Mesendoderm (in vitro differentiated cells): ENCODE measurements around the gene PRLH.

ENCODE experiments used
- DNase-seq: peaks from one replicate; pipeline ENCODE4 v3.0.0; 2013
- H2AK5ac ChIP-seq: 2 replicates; pipeline ENCODE4 v1.6.1; 2013; ENCODE audit warnings: low read length, inconsistent platforms
- H2BK120ac ChIP-seq: 2 replicates; pipeline ENCODE4 v1.6.1; 2013; ENCODE audit warnings: low read depth, mild to moderate bottlenecking, low read length, moderate library complexity, mixed read lengths
- H2BK15ac ChIP-seq: replicated peaks from 2 replicates; pipeline ENCODE4 v1.6.1; 2013; ENCODE audit warnings: low read depth, mild to moderate bottlenecking, moderate library complexity
- H2BK5ac ChIP-seq: 2 replicates; pipeline ENCODE4 v1.6.1; 2013; ENCODE audit warnings: low read length, inconsistent platforms
- H3K18ac ChIP-seq: 2 replicates; pipeline ENCODE4 v1.6.1; 2013; ENCODE audit warnings: mild to moderate bottlenecking, low read length, mixed read lengths
- H3K23ac ChIP-seq: one replicate; pipeline ENCODE4 v1.6.1; 2013; ENCODE audit warnings: low read length
- H3K27ac ChIP-seq: 2 replicates; pipeline ENCODE4 v1.5.1; 2013; ENCODE audit warnings: low read depth, mild to moderate bottlenecking, inconsistent platforms, low read length, moderate library complexity
- H3K27me3 ChIP-seq: 2 replicates; pipeline ENCODE4 v1.6.1; 2013; ENCODE audit warnings: low read length, control low read depth, mild to moderate bottlenecking, inconsistent platforms; ENCODE audit not compliant: insufficient read depth, poor library complexity
- H3K36me3 ChIP-seq: 2 replicates; pipeline ENCODE4 v1.6.1; 2013; ENCODE audit warnings: low read length, inconsistent platforms; ENCODE audit not compliant: control insufficient read depth, insufficient read depth
- H3K4ac ChIP-seq: one replicate; pipeline ENCODE4 v1.6.1; 2013; ENCODE audit warnings: low read depth, mild to moderate bottlenecking, low read length, moderate library complexity
- H3K4me1 ChIP-seq: 2 replicates; pipeline ENCODE4 v1.6.1; 2013; ENCODE audit warnings: low read depth, low read length, inconsistent platforms; ENCODE audit not compliant: control insufficient read depth
- H3K4me2 ChIP-seq: 2 replicates; pipeline ENCODE4 v1.6.1; 2013; ENCODE audit warnings: low read length
- H3K4me3 ChIP-seq: 2 replicates; pipeline ENCODE4 v1.5.1; 2013; ENCODE audit warnings: mild to moderate bottlenecking, low read length
- H3K56ac ChIP-seq: one replicate; pipeline ENCODE4 v1.6.1; 2013; ENCODE audit warnings: low read length
- H3K79me1 ChIP-seq: 2 replicates; pipeline ENCODE4 v1.6.1; 2013; ENCODE audit warnings: low read length, inconsistent platforms
- H3K79me2 ChIP-seq: 2 replicates; pipeline ENCODE4 v1.6.1; 2013; ENCODE audit warnings: mild to moderate bottlenecking, low read length; ENCODE audit not compliant: control insufficient read depth, insufficient read depth
- H3K9ac ChIP-seq: 2 replicates; pipeline ENCODE4 v1.6.1; 2013; ENCODE audit warnings: low read length, inconsistent platforms
- H4K5ac ChIP-seq: one replicate; pipeline ENCODE4 v1.6.1; 2013; ENCODE audit warnings: low read length
- H4K8ac ChIP-seq: one replicate; pipeline ENCODE4 v1.6.1; 2013; ENCODE audit warnings: low read depth, mild to moderate bottlenecking, control low read depth, low read length, moderate library complexity
- WGBS: extraction: QIAGEN DNeasy Blood & Tissue Kit; methylation state at CpG from one replicate; pipeline ENCODE4 v1.1.7; 2013; ENCODE audit warnings: low lambda C conversion rate, missing lambda C conversion rate; ENCODE audit not compliant: insufficient coverage; ENCODE audit errors: extremely low coverage; 5-methylcytosine and 5-hydroxymethylcytosine counted together

Gene PRLH

DNA sequence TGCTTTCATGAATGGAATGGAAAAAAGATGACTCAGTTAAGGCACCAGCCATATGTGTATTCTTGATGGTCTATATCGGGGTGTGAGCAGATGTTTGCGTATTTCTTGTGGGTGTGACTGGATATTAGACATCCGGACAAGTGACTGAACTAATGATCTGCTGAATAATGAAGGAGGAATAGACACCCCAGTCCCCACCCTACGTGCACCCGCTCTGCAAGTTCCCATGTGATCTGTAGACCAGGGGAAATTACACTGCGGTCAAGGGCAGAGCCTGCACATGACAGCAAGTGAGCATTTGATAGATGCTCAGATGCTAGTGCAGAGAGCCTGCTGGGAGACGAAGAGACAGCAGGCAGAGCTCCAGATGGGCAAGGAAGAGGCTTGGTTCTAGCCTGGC is 12.4 kb upstream of the PRLH start:
- H2BK120ac ChIP-seq, result no peak overlapping the region
- no peaks in the 10 kb centered on the region for H3K4me1 ChIP-seq
- no peaks in the 10 kb centered on the region for H3K79me2 ChIP-seq
- H3K56ac ChIP-seq, result no peak overlapping the region
- no peak for DNase-seq
- no peak overlapping the region for H4K5ac ChIP-seq
- H3K27me3 ChIP-seq, result no peaks in the 10 kb centered on the region
- H3K9ac ChIP-seq, result no peak overlapping the region
- no peak overlapping the region for H3K18ac ChIP-seq
- H4K8ac ChIP-seq, result no peak overlapping the region
- no peak overlapping the region for H3K27ac ChIP-seq
- peaks cover 2% of the 10 kb centered on the region for H3K36me3 ChIP-seq
- no peak overlapping the region for H2AK5ac ChIP-seq
- no peak overlapping the region for H2BK15ac ChIP-seq
- whole genome bisulfite sequencing, result no CpG with 5 or more reads among the region's 7 CpGs
- no peak overlapping the region for H3K4me3 ChIP-seq
- H3K23ac ChIP-seq, result no peak overlapping the region
- no peaks in the 10 kb centered on the region for H3K79me1 ChIP-seq
- H2BK5ac ChIP-seq, result no peak overlapping the region
- H3K4me2 ChIP-seq, result no peak overlapping the region
- no peak overlapping the region for H3K4ac ChIP-seq

- Histone ChIP-seq H2AK5ac (no peak overlapping the region), H3K79me1 (no peaks in the 10 kb centered on the region), H3K4me2 (no peak overlapping the region), H4K5ac (no peak overlapping the region), H3K4me1 (no peaks in the 10 kb centered on the region), H2BK5ac (no peak overlapping the region), H3K4me3 (no peak overlapping the region), H2BK120ac (no peak overlapping the region), H3K9ac (no peak overlapping the region), H3K23ac (no peak overlapping the region), H2BK15ac (no peak overlapping the region), H3K27me3 (no peaks in the 10 kb centered on the region), H3K56ac (no peak overlapping the region), H3K79me2 (no peaks in the 10 kb centered on the region), H4K8ac (no peak overlapping the region), H3K4ac (no peak overlapping the region), H3K18ac (no peak overlapping the region), H3K36me3 (peaks cover 2% of the 10 kb centered on the region), H3K27ac (no peak overlapping the region)
- WGBS, result no CpG with 5 or more reads among the region's 1 CpG
- no peak for DNase-seq
Observed at GRCh38 chr2:237555560-237555959, 10.8 kb upstream of the PRLH start.

DNA sequence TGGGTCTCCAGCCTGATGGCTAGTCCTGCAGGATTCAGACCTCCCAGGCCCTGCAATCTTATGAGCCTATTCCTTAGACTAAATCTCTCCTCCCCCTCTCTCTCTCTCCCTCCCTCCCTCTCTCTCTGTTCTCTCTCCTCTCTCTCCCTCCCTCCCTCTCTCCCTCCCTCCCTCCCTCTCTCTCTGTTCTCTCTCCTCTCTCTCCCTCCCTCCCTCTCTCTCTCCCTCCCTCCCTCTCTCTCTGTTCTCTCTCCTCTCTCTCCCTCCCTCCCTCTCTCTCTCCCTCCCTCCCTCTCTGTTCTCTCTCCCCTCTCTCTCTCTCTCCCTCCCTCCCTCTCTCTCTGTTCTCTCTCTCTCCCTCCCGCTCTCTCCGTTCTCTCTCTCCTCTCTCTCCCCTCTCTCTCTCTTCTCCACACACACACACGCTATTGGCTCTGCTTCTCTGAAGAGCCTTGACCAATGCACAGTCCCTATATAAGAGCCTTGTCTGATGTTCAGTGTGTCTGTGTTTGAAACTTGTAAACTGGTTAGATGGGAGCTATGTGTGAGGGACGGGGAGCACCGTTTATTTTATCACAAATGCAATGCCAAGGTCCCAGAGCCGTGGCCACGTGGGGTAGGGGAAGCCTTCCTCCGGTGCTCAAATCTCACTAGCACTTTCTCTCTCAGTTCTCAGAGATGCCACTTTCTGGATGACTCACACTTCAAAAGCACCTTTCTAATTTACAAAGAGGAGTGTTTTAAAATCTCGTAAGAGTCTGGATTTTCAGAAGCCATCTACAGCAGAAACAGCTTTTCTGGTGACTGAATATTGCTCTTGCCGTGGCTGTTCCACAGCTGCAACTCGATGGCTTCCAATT is 9.4 kb upstream of the PRLH start:
- DNase-seq, result no peak
- no peak overlapping the region for H3K9ac ChIP-seq
- H3K56ac ChIP-seq, result peak overlapping the region; percentile 5
- no peak overlapping the region for H4K8ac ChIP-seq
- H3K36me3 ChIP-seq, result peaks cover 2% of the 10 kb centered on the region
- H3K4me2 ChIP-seq, result no peak overlapping the region
- no peak overlapping the region for H2BK15ac ChIP-seq
- no peaks in the 10 kb centered on the region for H3K79me2 ChIP-seq
- no CpG with 5 or more reads among the region's 11 CpGs for WGBS
- no peak overlapping the region for H3K4ac ChIP-seq
- no peaks in the 10 kb centered on the region for H3K4me1 ChIP-seq
- H3K18ac ChIP-seq, result no peak overlapping the region
- no peak overlapping the region for H4K5ac ChIP-seq
- H3K27ac ChIP-seq, result no peak overlapping the region
- no peak overlapping the region for H2BK5ac ChIP-seq
- no peak overlapping the region for H3K4me3 ChIP-seq
- no peak overlapping the region for H2AK5ac ChIP-seq
- H2BK120ac ChIP-seq, result no peak overlapping the region
- no peaks in the 10 kb centered on the region for H3K79me1 ChIP-seq
- H3K23ac ChIP-seq, result no peak overlapping the region
- H3K27me3 ChIP-seq, result no peaks in the 10 kb centered on the region

DNA sequence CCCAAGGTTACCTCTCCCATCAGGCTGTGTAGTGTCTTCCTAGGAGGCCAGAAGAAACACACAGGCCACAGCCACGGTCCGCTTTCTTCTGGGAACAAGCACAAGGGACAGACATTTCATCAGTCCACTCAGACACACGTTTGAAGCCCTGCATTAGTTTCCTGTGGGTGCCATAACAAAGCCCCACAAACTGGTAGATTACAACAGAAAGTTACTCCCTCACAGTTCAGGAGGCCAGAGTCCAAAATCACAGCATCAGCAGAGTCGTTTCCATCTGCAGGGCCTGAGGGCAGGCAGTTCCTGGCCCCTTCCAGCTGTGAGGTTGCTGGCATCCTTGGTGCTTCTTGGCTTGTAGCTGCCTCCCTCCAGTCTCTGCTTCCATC is 8.8 kb upstream of the PRLH start:
- Histone ChIP-seq H3K36me3 (peaks cover 2% of the 10 kb centered on the region), H2BK120ac (no peak overlapping the region), H4K5ac (no peak overlapping the region), H2AK5ac (no peak overlapping the region), H4K8ac (no peak overlapping the region), H3K9ac (no peak overlapping the region), H3K27ac (no peak overlapping the region), H3K4me2 (no peak overlapping the region), H3K27me3 (no peaks in the 10 kb centered on the region), H2BK15ac (no peak overlapping the region), H3K4me3 (no peak overlapping the region), H3K18ac (no peak overlapping the region), H3K79me1 (no peaks in the 10 kb centered on the region), H3K23ac (no peak overlapping the region), H3K79me2 (no peaks in the 10 kb centered on the region), H3K4ac (no peak overlapping the region), H2BK5ac (no peak overlapping the region), H3K4me1 (no peaks in the 10 kb centered on the region), H3K56ac (peak overlapping the region; percentile 5)
- no peak for DNase-seq
- no CpG with 5 or more reads among the region's 4 CpGs for WGBS

DNA sequence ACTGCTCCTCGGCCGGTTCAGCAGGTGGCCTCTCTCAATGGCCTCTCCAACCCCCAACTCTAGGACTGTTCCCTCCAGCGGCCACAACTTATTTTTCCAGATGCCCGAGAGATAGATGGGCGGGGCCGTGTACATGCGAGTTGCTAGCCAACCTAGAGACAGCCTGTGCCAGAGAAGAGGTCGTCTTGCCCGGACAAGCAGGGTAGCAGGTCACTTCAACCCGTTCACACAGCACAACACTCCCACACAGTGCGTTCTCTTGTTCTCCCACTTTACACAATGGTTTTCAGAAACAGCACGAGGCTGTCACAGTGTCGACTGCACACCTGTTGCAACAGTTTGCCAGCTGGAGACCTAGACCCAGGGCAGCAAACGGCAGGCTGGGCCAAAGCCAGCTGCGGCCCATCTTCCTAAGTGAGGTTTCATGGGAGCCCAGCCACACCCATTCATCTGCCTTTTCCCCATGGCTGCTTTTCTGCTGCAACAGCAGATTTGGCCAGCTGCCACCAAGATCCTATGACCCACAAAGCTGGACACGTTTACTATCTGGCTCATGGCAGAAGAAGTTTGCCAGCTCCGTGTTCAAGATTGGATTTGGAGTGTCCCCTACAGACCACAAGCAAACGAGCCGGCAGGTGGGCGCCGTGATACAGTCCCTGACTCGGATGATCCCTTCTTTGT is 7.3 kb upstream of the PRLH start:
- Histone ChIP-seq H3K4me2 (no peak overlapping the region), H3K4ac (no peak overlapping the region), H3K27ac (no peak overlapping the region), H3K56ac (no peak overlapping the region), H3K4me3 (no peak overlapping the region), H4K5ac (no peak overlapping the region), H3K27me3 (no peaks in the 10 kb centered on the region), H3K4me1 (no peaks in the 10 kb centered on the region), H3K9ac (no peak overlapping the region), H2BK15ac (no peak overlapping the region), H3K79me1 (no peaks in the 10 kb centered on the region), H2BK5ac (no peak overlapping the region), H3K79me2 (no peaks in the 10 kb centered on the region), H4K8ac (no peak overlapping the region), H2AK5ac (no peak overlapping the region), H3K18ac (no peak overlapping the region), H3K36me3 (no peaks in the 10 kb centered on the region), H3K23ac (no peak overlapping the region), H2BK120ac (no peak overlapping the region)
- WGBS, result no CpG with 5 or more reads among the region's 22 CpGs
- DNase-seq, result no peak
